ENCODE results near the gene DNAAF3.
"Not testable (repeated sequence)": the region's sequence is repeated elsewhere in the genome, so short reads cannot be mapped to it uniquely, and the experiment has no call there.

The DNAAF3 gene
- total RNA-seq, result 0 to 0.09 (median 0) reads per million in 3 donors

- no peaks in the 10 kb centered on the region for H3K36me3 ChIP-seq (ENCODE audit: control insufficient read depth, insufficient read depth, low read length)
- peaks cover 11% of the 10 kb centered on the region for H3K4me1 ChIP-seq (ENCODE audit: control insufficient read depth, insufficient read depth, low read length, poor library complexity, severe bottlenecking)
- peak; percentile 15 to 47 (median 30) for DNase-seq
- no peak within 1 kb of the TSS for H3K27ac ChIP-seq (ENCODE audit: insufficient read depth, low read length, poor library complexity, severe bottlenecking)
- peak within 1 kb of the TSS; percentile 11 for H3K4me3 ChIP-seq (ENCODE audit: insufficient read depth, low read depth, low read length, poor library complexity, severe bottlenecking)
- H3K9me3 ChIP-seq (ENCODE audit: control insufficient read depth, low read length), result no peaks in the 10 kb centered on the region
- peaks cover 28% of the 10 kb centered on the region for H3K27me3 ChIP-seq (replicated peaks; ENCODE audit: control insufficient read depth, insufficient read depth, low read length, poor library complexity, severe bottlenecking)
Measured at GRCh38 chr19:55166530-55167268, at the start of gene DNAAF3. DNAAF3 (minus strand) TSS chr19:55166613; CDS start chr19:55166413, 200 bp downstream.

GRCh38 chr19:55213547-55213946, 47.1 kb upstream of the DNAAF3 start:
- H3K4me1 ChIP-seq (ENCODE audit: control insufficient read depth, insufficient read depth, low read length, poor library complexity, severe bottlenecking), result peaks cover 7% of the 10 kb centered on the region
- no peaks in the 10 kb centered on the region for H3K27me3 ChIP-seq (replicated peaks; ENCODE audit: control insufficient read depth, insufficient read depth, low read length, poor library complexity, severe bottlenecking)
- peaks cover 4% of the 10 kb centered on the region for H3K9me3 ChIP-seq (ENCODE audit: control insufficient read depth, low read length)
- H3K4me3 ChIP-seq (ENCODE audit: insufficient read depth, low read depth, low read length, poor library complexity, severe bottlenecking), result no peak overlapping the region
- H3K27ac ChIP-seq (ENCODE audit: insufficient read depth, low read length, poor library complexity, severe bottlenecking), result no peak overlapping the region
- H3K36me3 ChIP-seq (ENCODE audit: control insufficient read depth, insufficient read depth, low read length), result no peaks in the 10 kb centered on the region
- DNase-seq, result no peak

GRCh38 chr19:55212447-55212846, 46.0 kb upstream of the DNAAF3 start:
- no peak overlapping the region for H3K4me3 ChIP-seq (ENCODE audit: insufficient read depth, low read depth, low read length, poor library complexity, severe bottlenecking)
- peaks cover 7% of the 10 kb centered on the region for H3K4me1 ChIP-seq (ENCODE audit: control insufficient read depth, insufficient read depth, low read length, poor library complexity, severe bottlenecking)
- DNase-seq, result no peak
- H3K27me3 ChIP-seq (replicated peaks; ENCODE audit: control insufficient read depth, insufficient read depth, low read length, poor library complexity, severe bottlenecking), result no peaks in the 10 kb centered on the region
- H3K9me3 ChIP-seq (ENCODE audit: control insufficient read depth, low read length), result peaks cover 4% of the 10 kb centered on the region
- H3K36me3 ChIP-seq (ENCODE audit: control insufficient read depth, insufficient read depth, low read length), result no peaks in the 10 kb centered on the region
- H3K27ac ChIP-seq (ENCODE audit: insufficient read depth, low read length, poor library complexity, severe bottlenecking), result no peak overlapping the region

- Histone ChIP-seq H3K4me1 (ENCODE audit: control insufficient read depth, insufficient read depth, low read length, poor library complexity, severe bottlenecking) (no peaks in the 10 kb centered on the region), H3K27me3 (replicated peaks; ENCODE audit: control insufficient read depth, insufficient read depth, low read length, poor library complexity, severe bottlenecking) (peaks cover 5% of the 10 kb centered on the region), H3K27ac (ENCODE audit: insufficient read depth, low read length, poor library complexity, severe bottlenecking) (no peak overlapping the region), H3K36me3 (ENCODE audit: control insufficient read depth, insufficient read depth, low read length) (no peaks in the 10 kb centered on the region), H3K9me3 (ENCODE audit: control insufficient read depth, low read length) (peaks cover 4% of the 10 kb centered on the region), H3K4me3 (ENCODE audit: insufficient read depth, low read depth, low read length, poor library complexity, severe bottlenecking) (no peak overlapping the region)
- DNase-seq, result no peak
Measured at GRCh38 chr19:55209693-55210472, 43.5 kb upstream of the DNAAF3 start.

- H3K4me3 ChIP-seq (ENCODE audit: insufficient read depth, low read depth, low read length, poor library complexity, severe bottlenecking), result no peak within 1 kb of the TSS
- no peak for DNase-seq
- peaks cover 4% of the 10 kb centered on the region for H3K9me3 ChIP-seq (ENCODE audit: control insufficient read depth, low read length)
- H3K4me1 ChIP-seq (ENCODE audit: control insufficient read depth, insufficient read depth, low read length, poor library complexity, severe bottlenecking), result no peaks in the 10 kb centered on the region
- H3K36me3 ChIP-seq (ENCODE audit: control insufficient read depth, insufficient read depth, low read length), result no peaks in the 10 kb centered on the region
- H3K27ac ChIP-seq (ENCODE audit: insufficient read depth, low read length, poor library complexity, severe bottlenecking), result no peak within 1 kb of the TSS
- peaks cover 5% of the 10 kb centered on the region for H3K27me3 ChIP-seq (replicated peaks; ENCODE audit: control insufficient read depth, insufficient read depth, low read length, poor library complexity, severe bottlenecking)
Measured at GRCh38 chr19:55208880-55209692, 42.7 kb upstream of the DNAAF3 start, which contains the start of gene PTPRH. PTPRH (minus strand) TSS chr19:55209501; CDS start chr19:55209433, 68 bp downstream.

- Histone ChIP-seq H3K36me3 (ENCODE audit: control insufficient read depth, insufficient read depth, low read length) (no peaks in the 10 kb centered on the region), H3K9me3 (ENCODE audit: control insufficient read depth, low read length) (no peaks in the 10 kb centered on the region), H3K4me1 (ENCODE audit: control insufficient read depth, insufficient read depth, low read length, poor library complexity, severe bottlenecking) (no peaks in the 10 kb centered on the region), H3K27ac (ENCODE audit: insufficient read depth, low read length, poor library complexity, severe bottlenecking) (no peak overlapping the region), H3K27me3 (replicated peaks; ENCODE audit: control insufficient read depth, insufficient read depth, low read length, poor library complexity, severe bottlenecking) (peaks cover 5% of the 10 kb centered on the region), H3K4me3 (ENCODE audit: insufficient read depth, low read depth, low read length, poor library complexity, severe bottlenecking) (no peak overlapping the region)
- DNase-seq, result no peak
Measured at GRCh38 chr19:55206664-55207500, 40.5 kb upstream of the DNAAF3 start.

GRCh38 chr19:55202199-55202598, 35.8 kb upstream of the DNAAF3 start:
- not testable (repeated sequence) for H3K36me3 ChIP-seq (ENCODE audit: control insufficient read depth, insufficient read depth, low read length); H3K27me3 ChIP-seq (replicated peaks; ENCODE audit: control insufficient read depth, insufficient read depth, low read length, poor library complexity, severe bottlenecking); H3K9me3 ChIP-seq (ENCODE audit: control insufficient read depth, low read length); H3K4me1 ChIP-seq (ENCODE audit: control insufficient read depth, insufficient read depth, low read length, poor library complexity, severe bottlenecking); H3K27ac ChIP-seq (ENCODE audit: insufficient read depth, low read length, poor library complexity, severe bottlenecking); H3K4me3 ChIP-seq (ENCODE audit: insufficient read depth, low read depth, low read length, poor library complexity, severe bottlenecking); DNase-seq

GRCh38 chr19:55199620-55200204, 33.3 kb upstream of the DNAAF3 start:
- H3K4me1 ChIP-seq (ENCODE audit: control insufficient read depth, insufficient read depth, low read length, poor library complexity, severe bottlenecking), result no peaks in the 10 kb centered on the region
- no peak for DNase-seq
- H3K4me3 ChIP-seq (ENCODE audit: insufficient read depth, low read depth, low read length, poor library complexity, severe bottlenecking), result no peak overlapping the region
- H3K36me3 ChIP-seq (ENCODE audit: control insufficient read depth, insufficient read depth, low read length), result no peaks in the 10 kb centered on the region
- H3K9me3 ChIP-seq (ENCODE audit: control insufficient read depth, low read length), result no peaks in the 10 kb centered on the region
- H3K27me3 ChIP-seq (replicated peaks; ENCODE audit: control insufficient read depth, insufficient read depth, low read length, poor library complexity, severe bottlenecking), result no peaks in the 10 kb centered on the region
- no peak overlapping the region for H3K27ac ChIP-seq (ENCODE audit: insufficient read depth, low read length, poor library complexity, severe bottlenecking)

GRCh38 chr19:55198651-55199050, 32.2 kb upstream of the DNAAF3 start:
- H3K27me3 ChIP-seq (replicated peaks; ENCODE audit: control insufficient read depth, insufficient read depth, low read length, poor library complexity, severe bottlenecking), result no peaks in the 10 kb centered on the region
- no peak overlapping the region for H3K27ac ChIP-seq (ENCODE audit: insufficient read depth, low read length, poor library complexity, severe bottlenecking)
- no peaks in the 10 kb centered on the region for H3K36me3 ChIP-seq (ENCODE audit: control insufficient read depth, insufficient read depth, low read length)
- DNase-seq, result no peak
- no peaks in the 10 kb centered on the region for H3K9me3 ChIP-seq (ENCODE audit: control insufficient read depth, low read length)
- no peak overlapping the region for H3K4me3 ChIP-seq (ENCODE audit: insufficient read depth, low read depth, low read length, poor library complexity, severe bottlenecking)
- no peaks in the 10 kb centered on the region for H3K4me1 ChIP-seq (ENCODE audit: control insufficient read depth, insufficient read depth, low read length, poor library complexity, severe bottlenecking)

All from effector memory CD4-positive, alpha-beta T cell (primary cell).